22Rv1 (cell line): ENCODE measurements around the gene PPM1F.

Experiments used
- ZFX ChIP-seq: fragments of 450-650 bp; IDR thresholded peaks from 2 replicates; pipeline ENCODE4 v1.6.1; 2017; ENCODE audit warnings: antibody characterized with exemption, borderline replicate concordance
- TF ChIP-seq, protein P1 (sequence below): fragments of 450-650 bp; IDR thresholded peaks from 2 replicates; pipeline ENCODE4 v1.5.1; 2017; ENCODE audit warnings: mild to moderate bottlenecking

DNA sequence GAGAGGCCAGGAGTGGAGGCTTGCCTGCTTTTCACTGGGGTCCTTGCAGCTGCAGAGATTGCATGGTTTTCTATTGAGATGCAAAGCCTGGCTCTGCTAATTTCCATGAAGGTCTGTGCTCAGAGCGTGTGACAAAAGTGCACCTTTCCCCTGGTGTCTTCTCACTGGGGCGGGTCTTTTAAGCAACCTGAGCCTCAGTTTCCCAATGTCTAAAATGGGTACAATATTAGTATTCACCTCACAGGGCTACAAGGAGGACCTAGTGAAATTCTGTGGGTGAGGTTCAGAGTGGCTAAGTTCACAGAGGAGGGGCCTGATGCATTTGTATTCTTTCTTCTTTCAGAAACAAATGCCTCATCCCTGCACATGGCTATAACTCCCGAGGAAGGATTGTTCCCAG lies 20.3 kb downstream of the PPM1F start:
- TF ChIP-seq, protein P1, sequence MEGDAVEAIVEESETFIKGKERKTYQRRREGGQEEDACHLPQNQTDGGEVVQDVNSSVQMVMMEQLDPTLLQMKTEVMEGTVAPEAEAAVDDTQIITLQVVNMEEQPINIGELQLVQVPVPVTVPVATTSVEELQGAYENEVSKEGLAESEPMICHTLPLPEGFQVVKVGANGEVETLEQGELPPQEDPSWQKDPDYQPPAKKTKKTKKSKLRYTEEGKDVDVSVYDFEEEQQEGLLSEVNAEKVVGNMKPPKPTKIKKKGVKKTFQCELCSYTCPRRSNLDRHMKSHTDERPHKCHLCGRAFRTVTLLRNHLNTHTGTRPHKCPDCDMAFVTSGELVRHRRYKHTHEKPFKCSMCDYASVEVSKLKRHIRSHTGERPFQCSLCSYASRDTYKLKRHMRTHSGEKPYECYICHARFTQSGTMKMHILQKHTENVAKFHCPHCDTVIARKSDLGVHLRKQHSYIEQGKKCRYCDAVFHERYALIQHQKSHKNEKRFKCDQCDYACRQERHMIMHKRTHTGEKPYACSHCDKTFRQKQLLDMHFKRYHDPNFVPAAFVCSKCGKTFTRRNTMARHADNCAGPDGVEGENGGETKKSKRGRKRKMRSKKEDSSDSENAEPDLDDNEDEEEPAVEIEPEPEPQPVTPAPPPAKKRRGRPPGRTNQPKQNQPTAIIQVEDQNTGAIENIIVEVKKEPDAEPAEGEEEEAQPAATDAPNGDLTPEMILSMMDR: no peak
- no peak for TF ChIP-seq ZFX
